Choroid plexus epithelial cell (primary cell): ENCODE data around the gene ME3.

ENCODE experiments used
- DNase-seq: peaks from one replicate; pipeline ENCODE4 v3.0.0-alpha.2; 2010; ENCODE audit warnings: low read depth
- H3K4me3 ChIP-seq: 2 replicates; pipeline ENCODE4 v1.5.1; 2011; ENCODE audit warnings: low read depth, mild to moderate bottlenecking, control low read depth, low read length, moderate library complexity
- CTCF ChIP-seq: conservative IDR thresholded peaks from 2 replicates; pipeline ENCODE4 v1.5.1; 2011; ENCODE audit warnings: low read depth, mild to moderate bottlenecking, control low read depth, inconsistent platforms, low read length, moderate library complexity

Gene ME3

GRCh38 chr11:86459002-86459385 is 213.4 kb downstream of the ME3 start:
- H3K4me3 ChIP-seq: no peak overlapping the region
- no peak for DNase-seq
- TF ChIP-seq CTCF: no peak

- no peak for TF ChIP-seq CTCF
- H3K4me3 ChIP-seq: no peak overlapping the region
- no peak for DNase-seq
These were observed 214.0 kb downstream of the ME3 start for GRCh38 chr11:86458294-86459001.

GRCh38 chr11:86456075-86456939 is 216.1 kb downstream of the ME3 start:
- DNase-seq: peak; percentile 90
- peak; percentile 96 for TF ChIP-seq CTCF

GRCh38 chr11:86453290-86454030 is 219.0 kb downstream of the ME3 start:
- H3K4me3 ChIP-seq: no peak overlapping the region
- TF ChIP-seq CTCF: peak; percentile 36
- DNase-seq: no peak

More at GRCh38 chr11:86456075-86456939, 216.1 kb downstream of the ME3 start:
- no peak overlapping the region for H3K4me3 ChIP-seq

GRCh38 chr11:86449993-86450629 is 222.3 kb downstream of the ME3 start:
- H3K4me3 ChIP-seq: no peak overlapping the region
- DNase-seq: no peak
- TF ChIP-seq CTCF: no peak

GRCh38 chr11:86447763-86448480 is 224.5 kb downstream of the ME3 start:
- DNase-seq: no peak
- TF ChIP-seq CTCF: no peak
- no peak overlapping the region for H3K4me3 ChIP-seq
